Prostate gland (tissue), 2 donors: ENCODE data around the gene PIP5K1B. TPM values are rescaled to one million over a fixed set of nuclear protein-coding genes. Genes with fewer than 3 reads are reported as not detected.

Source experiments
- DNase-seq: peaks from one replicate; pipeline ENCODE4 v3.0.0-alpha.2; 2019; ENCODE audit warnings: low spot score
- H3K27ac ChIP-seq, 2 donors: fragments of 200-600 bp; sonication (generic); 2 replicates each; pipeline ENCODE4 v1.5.1; 2017 to 2019
- H3K27me3 ChIP-seq: fragments of 200-600 bp; sonication (generic); replicated peaks from 2 replicates; pipeline ENCODE4 v1.5.1; 2019; ENCODE audit not compliant: insufficient read depth
- H3K36me3 ChIP-seq, 2 donors: fragments of 200-600 bp; sonication (generic); 1 replicate in 1 of 2; 2 replicates in 1 of 2; pipeline versions ENCODE4 v1.5.1 to v1.8.1; 2017 to 2019
- H3K4me1 ChIP-seq: fragments of 200-600 bp; sonication (generic); replicated peaks from 2 replicates; pipeline ENCODE4 v1.5.1; 2019
- H3K4me3 ChIP-seq, 2 donors: fragments of 200-600 bp; sonication (generic); 2 replicates each; pipeline ENCODE4 v1.5.1; 2017 to 2019
- H3K9me3 ChIP-seq: fragments of 200-600 bp; sonication (generic); 2 replicates; pipeline ENCODE4 v1.5.1; 2017
- CTCF ChIP-seq, 4 experiments: fragments of 200-600 bp in 2 of 4; fragments of 450-650 bp in 2 of 4; sonication (generic) in 2 of 4; IDR thresholded peaks; 1 replicate in 3 of 4; 2 replicates in 1 of 4; pipeline ENCODE4 v1.5.1; 2016 to 2019; ENCODE audit warnings: antibody characterized with exemption in 4 of 4, mild to moderate bottlenecking in 2 of 4, moderate library complexity in 2 of 4
- POLR2A ChIP-seq: fragments of 450-650 bp; IDR thresholded peaks from one replicate; pipeline ENCODE4 v1.6.1; 2016; ENCODE audit warnings: antibody characterized with exemption, mild to moderate bottlenecking
- POLR2AphosphoS5 ChIP-seq: sonication (generic); formaldehyde crosslinking; IDR thresholded peaks from one replicate; pipeline ENCODE4 v1.6.1; 2017; ENCODE audit warnings: antibody characterized with exemption
- WGBS: methylation state at CpG from one replicate; pipeline ENCODE4 v1.1.5; 2018; 5-methylcytosine and 5-hydroxymethylcytosine counted together
- intact Hi-C: fragments of 100-400 bp; cut with DNase I; formaldehyde crosslinking; loops from one replicate; pipeline ENCODE4 v1.14.2; 2022
- total RNA-seq, 2 donors: library from RNA; depleted of rRNA; stranded (reverse); fragments of >200 nt; gene quantifications; one replicate each; pipeline ENCODE4 v1.1.0, GENCODE V29; 2016

Gene PIP5K1B
- total RNA-seq, 2 donors from 2014 or later: 1.6 to 38.3 TPM

- Histone ChIP-seq H3K36me3 (no peaks in the 10 kb centered on the region), H3K27ac (no peak overlapping the region), H3K27me3 (no peaks in the 10 kb centered on the region), H3K4me1 (no peaks in the 10 kb centered on the region), H3K4me3 (no peak overlapping the region), H3K9me3 (no peaks in the 10 kb centered on the region)
- intact Hi-C loops: loop anchor here (10.0 kb wide), 2 partner anchors 142 to 242 kb away; no protein-coding TSS in a partner anchor
- 85% methylated on average over 3 of the region's 3 CpGs for WGBS
- no peak for TF ChIP-seq POLR2A
- TF ChIP-seq POLR2AphosphoS5: no peak
- no peak for TF ChIP-seq CTCF (IDR thresholded peaks at IDR 0.05)
- DNase-seq: no peak
These were observed 2.5 kb upstream of the PIP5K1B start for GRCh38 chr9:68702493-68702892.

DNA sequence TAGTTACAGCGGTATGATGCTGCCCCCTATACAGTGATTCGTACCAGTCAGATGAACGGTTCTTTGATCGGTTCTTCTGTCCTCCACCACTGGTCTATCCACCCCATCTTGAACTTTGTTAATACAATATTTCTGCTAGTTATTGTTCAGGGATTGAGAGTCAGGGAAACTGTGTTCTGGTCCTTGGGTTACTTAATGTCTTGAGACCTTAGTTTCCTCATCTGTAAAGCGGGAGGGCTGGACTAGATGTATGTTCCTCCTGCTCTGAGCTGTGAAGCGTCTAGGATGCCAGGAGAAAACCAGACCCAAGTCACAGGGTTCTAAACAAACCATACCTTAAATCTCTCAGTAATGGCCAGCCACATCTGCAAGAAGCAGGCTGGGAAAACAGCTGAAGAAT lies 1.4 kb upstream of the PIP5K1B start:
- Histone ChIP-seq H3K36me3 (no peaks in the 10 kb centered on the region), H3K9me3 (no peaks in the 10 kb centered on the region), H3K4me3 (no peak overlapping the region), H3K27ac (no peak overlapping the region), H3K4me1 (no peaks in the 10 kb centered on the region), H3K27me3 (no peaks in the 10 kb centered on the region)
- DNase-seq: no peak
- TF ChIP-seq POLR2A: no peak
- no peak for TF ChIP-seq POLR2AphosphoS5
- TF ChIP-seq CTCF (IDR thresholded peaks at IDR 0.05): no peak
- intact Hi-C loops: loop anchor here (10.0 kb wide), 2 partner anchors 141 to 241 kb away; no protein-coding TSS in a partner anchor
- WGBS: 78% methylated on average over 6 of the region's 6 CpGs

DNA sequence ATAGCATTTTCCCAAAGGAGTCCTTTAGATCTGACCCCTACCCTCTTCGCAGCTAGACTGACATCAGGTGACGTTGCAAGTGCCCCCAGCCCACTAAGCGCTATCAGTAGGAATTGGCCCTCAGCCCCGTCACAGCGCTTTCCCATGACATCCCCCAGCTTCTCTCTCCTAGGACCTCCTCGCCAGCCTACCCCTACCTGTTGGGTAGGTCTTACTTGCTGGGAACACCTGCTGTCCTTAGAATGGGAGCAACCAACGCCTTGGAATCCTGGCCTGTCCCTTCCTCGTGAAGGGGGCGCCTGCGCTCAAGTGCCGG lies 584 bp upstream of the PIP5K1B start:
- intact Hi-C loops: loop anchor here (10.0 kb wide), 2 partner anchors 140 to 240 kb away; no protein-coding TSS in a partner anchor
- 3% methylated on average over 11 of the region's 11 CpGs for WGBS
- H3K27ac ChIP-seq: peak overlapping the region; percentile 60 to 68
- DNase-seq: no peak
- no peaks in the 10 kb centered on the region for H3K9me3 ChIP-seq
- no peaks in the 10 kb centered on the region for H3K4me1 ChIP-seq
- no peak for TF ChIP-seq CTCF (IDR thresholded peaks at IDR 0.05)
- no peak for TF ChIP-seq POLR2A
- no peak for TF ChIP-seq POLR2AphosphoS5
- H3K27me3 ChIP-seq: no peaks in the 10 kb centered on the region
- no peaks in the 10 kb centered on the region for H3K36me3 ChIP-seq
- peak overlapping the region; percentile 46 to 59 for H3K4me3 ChIP-seq

- WGBS: under 1% methylated on average over 33 of the region's 62 CpGs
- no peak for DNase-seq
These were observed 707 bp downstream of the PIP5K1B start for GRCh38 chr9:68705531-68706362.

More at GRCh38 chr9:68705531-68706362, 707 bp downstream of the PIP5K1B start:
- H3K36me3 ChIP-seq: no peaks in the 10 kb centered on the region
- no peaks in the 10 kb centered on the region for H3K27me3 ChIP-seq
- no peak for TF ChIP-seq POLR2A
- no peak for TF ChIP-seq CTCF (IDR thresholded peaks at IDR 0.05)
- no peak for TF ChIP-seq POLR2AphosphoS5
- H3K9me3 ChIP-seq: no peaks in the 10 kb centered on the region
- H3K4me3 ChIP-seq: peak overlapping the region; percentile 46 to 59
- intact Hi-C loops: loop anchor here (10.0 kb wide), 2 partner anchors 139 to 239 kb away; no protein-coding TSS in a partner anchor
- H3K27ac ChIP-seq: peak overlapping the region; percentile 60 to 68
- no peaks in the 10 kb centered on the region for H3K4me1 ChIP-seq
